ENCODE data around the gene KIF12.
"Not testable (repeated sequence)": the region's sequence is repeated elsewhere in the genome, so short reads cannot be mapped to it uniquely, and the experiment has no call there.

Gene KIF12

DNA sequence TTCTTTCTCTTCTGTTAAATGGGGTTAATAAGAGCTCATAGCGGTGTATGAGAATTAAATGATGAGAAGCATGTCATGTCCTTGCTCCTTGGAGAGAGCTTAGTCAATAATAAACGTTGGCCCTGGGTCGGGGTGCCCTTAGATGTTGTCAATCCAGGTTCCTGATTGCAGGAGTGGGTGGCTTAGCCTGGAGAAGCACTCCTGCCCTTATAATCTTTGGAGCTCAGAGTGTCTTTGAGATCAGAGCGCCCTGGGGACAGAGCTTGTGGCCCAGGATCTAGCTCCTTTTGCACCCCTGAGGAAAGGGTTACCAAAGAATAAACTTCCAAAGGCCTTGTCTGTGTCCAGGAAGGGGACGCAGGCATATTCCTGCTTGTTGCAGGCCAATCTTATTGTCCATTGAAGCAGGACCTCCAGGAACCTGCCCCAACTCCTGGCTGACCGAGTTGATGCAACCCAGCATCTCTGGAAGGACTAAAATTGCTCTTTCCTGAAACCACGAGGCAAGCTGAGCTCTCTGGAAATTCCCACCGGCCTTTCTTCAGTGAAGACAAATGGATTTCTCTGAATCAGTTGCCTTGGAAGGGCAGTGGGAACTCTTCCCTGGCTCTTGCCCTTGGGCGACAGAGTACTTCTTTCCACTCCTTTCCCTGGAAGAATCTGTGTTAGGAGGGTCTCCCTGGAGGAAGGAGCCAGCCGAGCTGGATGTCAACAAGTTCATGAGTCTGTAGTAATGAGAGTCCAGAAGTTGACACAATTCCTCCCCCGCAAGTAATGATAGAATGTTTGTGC, 14.6 kb downstream of the KIF12 start:
- no peak for DNase-seq (ENCODE audit: low spot score)

- no peak for DNase-seq (ENCODE audit: low spot score)
Measured at GRCh38 chr9:114083666-114084065, 15.4 kb downstream of the KIF12 start.

DNA sequence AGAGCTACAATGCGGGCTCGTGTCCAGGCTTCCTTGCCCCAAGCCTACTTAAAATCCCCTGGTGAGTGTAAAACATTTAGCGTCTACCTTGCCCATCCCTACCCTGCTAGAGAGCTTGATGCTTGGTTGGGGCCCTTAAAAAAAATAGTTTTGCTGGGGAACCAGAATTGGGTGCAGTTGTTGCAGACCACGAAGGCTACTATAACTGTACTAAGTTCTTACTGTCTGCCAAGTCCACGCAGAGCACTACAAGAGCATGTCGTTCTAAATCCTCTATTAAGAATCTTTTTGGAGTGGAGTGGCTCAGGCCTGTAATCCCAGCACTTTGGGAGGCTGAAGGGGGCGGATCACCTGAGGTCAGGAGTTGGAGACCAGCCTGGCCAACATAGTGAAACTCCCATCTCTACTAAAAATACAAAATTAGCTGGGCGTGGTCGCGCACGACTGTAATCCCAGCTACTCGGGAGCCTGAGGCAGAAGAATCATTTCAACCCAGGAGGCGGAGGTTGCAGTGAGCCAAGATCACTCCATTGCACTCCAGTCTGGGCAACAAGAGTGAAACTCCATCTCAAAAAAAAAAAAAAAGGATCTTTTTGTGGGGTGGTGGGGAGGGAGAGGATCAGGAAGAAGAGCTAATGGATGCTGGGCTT, 16.2 kb downstream of the KIF12 start:
- not testable (repeated sequence) for DNase-seq (ENCODE audit: low spot score)

- DNase-seq (ENCODE audit: low spot score), result peak; percentile 76
Measured at GRCh38 chr9:114082017-114082762, 16.9 kb downstream of the KIF12 start.

- no peak for DNase-seq (ENCODE audit: low spot score)
Measured at GRCh38 chr9:114081441-114082016, 17.6 kb downstream of the KIF12 start.

DNA sequence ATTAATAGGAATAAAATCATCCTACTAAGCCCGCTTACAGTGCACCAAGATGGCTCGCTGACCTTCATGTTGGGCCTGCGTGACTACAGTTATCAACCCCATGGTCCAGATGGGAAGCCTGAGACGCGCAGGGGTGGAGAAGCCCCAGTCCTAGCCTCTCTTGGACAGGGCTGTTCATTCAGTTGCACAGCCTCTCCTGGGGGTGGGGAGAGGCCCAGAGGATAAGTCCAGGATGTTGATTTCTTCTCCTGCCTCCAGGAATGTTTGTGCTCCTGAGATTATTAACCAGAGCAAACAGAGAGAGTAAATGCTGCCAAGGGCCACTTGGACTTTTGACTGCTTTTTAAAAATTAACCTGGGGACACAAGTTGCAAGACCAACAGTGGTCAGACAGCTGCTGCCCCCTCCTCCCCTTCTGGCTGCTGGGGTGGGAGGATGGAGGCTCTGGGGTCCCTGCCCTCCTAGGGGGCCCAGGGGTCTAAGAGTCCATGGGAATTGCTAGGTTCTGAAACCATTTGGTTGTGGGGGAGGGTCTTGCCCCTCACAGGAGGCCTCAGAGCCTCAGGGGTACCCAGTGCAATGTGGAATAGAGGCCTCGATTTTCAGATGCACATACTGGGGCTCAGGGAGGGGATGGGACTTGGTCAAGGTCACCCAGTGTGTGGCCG, 18.2 kb downstream of the KIF12 start:
- no peak for DNase-seq (ENCODE audit: low spot score)

GRCh38 chr9:114080195-114080772, 18.8 kb downstream of the KIF12 start:
- no peak for DNase-seq (ENCODE audit: low spot score)

DNA sequence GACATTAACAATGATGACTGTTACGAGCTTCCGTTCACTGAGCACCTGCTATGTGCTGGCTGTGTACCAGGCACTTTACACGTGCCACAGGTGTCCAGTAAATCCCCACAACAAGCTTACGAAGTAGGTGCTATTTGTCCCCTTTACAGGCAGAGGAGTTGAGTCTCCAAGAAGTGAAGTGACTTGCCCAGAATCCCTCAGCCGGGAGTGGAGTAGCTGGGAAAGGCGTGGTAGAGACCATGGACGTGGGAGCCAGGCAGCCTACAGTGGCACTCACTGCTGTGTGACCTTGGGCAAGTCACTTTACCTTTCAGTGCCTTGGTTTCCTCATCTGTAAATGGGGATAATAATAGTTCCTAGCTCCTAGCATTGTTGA, 20.3 kb downstream of the KIF12 start:
- no peak for DNase-seq (ENCODE audit: low spot score)

DNA sequence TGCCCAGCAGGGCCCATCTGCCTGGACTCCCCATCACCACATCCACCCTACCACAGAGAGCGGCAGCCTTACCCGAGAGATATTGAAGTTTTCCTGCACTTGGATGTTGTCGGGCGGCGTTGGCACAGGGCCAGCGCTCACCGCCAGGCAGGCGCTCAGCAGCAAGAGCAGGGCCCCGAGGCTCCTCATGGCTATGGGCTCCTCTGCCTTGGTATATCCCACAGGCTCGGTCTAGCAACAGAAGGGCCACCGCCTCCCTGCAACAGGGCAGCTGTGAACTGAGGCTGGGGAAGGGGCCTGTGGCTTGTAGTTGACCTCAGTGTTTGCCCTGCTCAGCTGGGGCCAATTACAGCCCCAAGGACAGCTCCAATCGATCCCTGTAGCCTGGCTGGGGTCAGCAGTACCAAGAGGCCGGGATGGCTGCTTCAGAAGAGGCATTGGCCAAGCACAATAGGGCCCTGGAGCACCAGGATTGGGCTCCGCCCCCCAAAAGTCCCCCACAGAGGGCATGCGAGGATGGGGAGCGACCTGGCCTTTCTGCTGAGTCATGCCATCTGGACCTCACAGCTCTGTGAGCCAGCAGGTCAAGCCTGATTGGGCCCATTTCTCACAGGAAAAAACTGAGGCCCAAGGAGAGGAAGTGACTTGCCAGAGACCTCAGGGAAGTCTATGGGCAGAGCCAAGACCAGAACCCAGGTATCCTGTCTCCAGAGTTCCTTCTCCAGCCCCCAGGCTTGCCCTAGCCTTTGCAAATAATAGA, 20.9 kb downstream of the KIF12 start, which contains the start of gene AMBP:
Gene AMBP (minus strand): TSS at position 280 of the 760 bp plus-strand sequence. CDS start 91 bp downstream, at position 189.
- no peak for DNase-seq (ENCODE audit: low spot score)

DNA sequence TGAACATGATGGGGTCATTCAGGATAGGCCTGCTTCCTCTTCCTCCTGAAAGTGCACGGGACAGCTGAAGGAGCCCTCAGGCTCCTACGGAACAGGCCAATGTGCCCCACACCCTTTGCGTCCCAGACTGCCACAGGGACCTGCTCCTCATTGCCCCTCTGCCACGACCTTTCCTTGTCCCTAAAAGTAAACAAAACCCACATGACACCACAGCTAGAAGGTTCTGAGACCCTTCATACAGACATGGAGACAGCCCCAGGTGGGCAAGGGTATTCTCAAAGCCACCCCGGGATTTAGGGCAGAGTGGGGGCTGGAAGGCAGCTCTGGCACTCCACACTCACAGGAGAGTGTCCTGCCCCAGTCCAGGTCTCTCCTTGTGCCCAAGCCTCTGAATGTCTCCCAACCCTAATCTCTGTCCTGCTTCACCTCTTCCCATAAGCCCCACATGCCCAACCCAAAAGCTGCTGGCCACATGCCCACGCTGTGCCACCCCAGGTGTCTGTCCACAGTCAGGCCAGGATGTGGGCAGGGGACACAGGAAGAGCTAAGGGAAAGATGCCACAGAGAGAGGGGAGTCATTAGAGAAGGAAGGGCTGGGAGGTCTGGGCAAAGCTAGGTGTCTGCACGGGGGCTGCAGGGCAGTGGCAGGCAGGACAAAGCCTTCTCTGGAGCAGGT, 21.8 kb downstream of the KIF12 start:
- no peak for DNase-seq (ENCODE audit: low spot score)

- no peak for DNase-seq (ENCODE audit: low spot score)
Measured at GRCh38 chr9:114076237-114077161, 22.6 kb downstream of the KIF12 start.

GRCh38 chr9:114075602-114076001, 23.5 kb downstream of the KIF12 start:
- DNase-seq (ENCODE audit: low spot score), result no peak

DNA sequence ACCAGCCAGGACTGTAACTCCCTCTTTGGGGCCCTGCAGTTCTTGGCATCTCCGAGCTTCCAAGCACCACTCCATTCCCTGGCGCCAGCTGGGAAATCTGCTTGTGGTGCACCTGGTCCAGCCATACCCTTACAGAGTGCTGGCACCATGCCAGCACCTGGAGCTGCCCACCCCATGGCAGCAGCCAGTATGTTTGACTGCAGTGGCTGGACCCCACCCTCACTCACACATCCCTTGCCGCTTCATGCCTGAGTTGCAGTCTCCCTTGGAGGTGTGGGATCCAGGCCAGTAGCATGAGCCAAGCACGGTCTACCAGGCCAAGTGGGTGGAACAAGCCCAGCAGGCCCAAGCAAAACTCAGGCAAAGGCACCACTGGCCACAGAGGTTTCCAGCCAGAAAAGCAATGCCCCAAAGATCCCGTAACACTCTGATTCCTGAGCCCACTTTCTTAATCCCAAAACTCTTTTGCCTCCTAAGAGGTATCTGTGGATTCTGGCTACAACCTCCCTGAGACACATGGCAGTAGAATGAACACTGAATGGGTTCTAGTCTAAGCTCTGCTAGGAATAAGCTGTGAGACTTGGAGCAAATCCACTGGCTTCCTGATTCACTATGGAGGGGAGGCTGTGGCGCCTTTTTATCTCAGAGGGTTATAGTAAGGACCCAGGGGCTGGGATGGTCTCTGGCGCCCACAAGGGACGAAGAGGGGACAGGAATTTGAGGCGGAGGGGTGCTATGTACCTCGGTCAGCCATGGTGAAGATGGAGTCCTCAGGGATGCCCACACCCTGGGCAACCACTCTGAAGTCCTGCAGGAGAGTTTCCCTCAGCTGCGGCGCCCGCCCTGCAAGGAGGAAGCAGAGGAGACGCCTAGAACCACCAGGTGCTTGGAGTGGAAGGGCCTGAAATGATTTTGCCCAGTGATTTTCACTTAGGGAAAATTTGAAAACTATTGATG, 26.6 kb downstream of the KIF12 start:
- no peak for DNase-seq (ENCODE audit: low spot score)

DNA sequence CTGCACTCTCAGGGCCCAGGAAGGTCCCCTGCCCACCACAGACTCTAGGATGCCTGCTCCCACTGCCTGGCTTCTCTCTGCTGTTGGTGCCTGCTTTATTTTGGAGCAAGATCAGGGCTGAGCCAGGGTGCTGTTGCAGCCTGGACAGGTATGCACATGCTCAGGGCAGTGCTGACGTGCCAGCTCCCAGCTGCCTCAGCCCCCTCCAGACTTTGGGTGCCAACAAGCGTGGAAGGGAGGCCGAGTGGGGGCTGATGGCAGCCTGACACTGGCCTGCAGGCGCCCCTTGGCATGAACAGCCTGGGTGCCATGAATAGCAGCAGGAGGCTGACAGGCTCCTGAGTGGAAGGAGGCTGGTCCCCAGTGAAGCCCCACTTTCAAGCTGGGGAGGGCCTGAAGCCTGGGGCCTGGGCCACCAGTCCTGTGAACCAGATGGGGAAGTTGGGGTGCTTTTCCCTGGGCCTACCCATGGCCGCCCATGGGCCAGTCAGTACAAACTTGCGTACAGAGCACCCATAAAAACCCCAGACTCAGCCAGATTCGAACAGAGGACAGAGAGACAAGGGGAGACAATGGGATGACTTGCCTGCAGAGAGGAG, 27.8 kb downstream of the KIF12 start:
- DNase-seq (ENCODE audit: low spot score), result no peak

DNA sequence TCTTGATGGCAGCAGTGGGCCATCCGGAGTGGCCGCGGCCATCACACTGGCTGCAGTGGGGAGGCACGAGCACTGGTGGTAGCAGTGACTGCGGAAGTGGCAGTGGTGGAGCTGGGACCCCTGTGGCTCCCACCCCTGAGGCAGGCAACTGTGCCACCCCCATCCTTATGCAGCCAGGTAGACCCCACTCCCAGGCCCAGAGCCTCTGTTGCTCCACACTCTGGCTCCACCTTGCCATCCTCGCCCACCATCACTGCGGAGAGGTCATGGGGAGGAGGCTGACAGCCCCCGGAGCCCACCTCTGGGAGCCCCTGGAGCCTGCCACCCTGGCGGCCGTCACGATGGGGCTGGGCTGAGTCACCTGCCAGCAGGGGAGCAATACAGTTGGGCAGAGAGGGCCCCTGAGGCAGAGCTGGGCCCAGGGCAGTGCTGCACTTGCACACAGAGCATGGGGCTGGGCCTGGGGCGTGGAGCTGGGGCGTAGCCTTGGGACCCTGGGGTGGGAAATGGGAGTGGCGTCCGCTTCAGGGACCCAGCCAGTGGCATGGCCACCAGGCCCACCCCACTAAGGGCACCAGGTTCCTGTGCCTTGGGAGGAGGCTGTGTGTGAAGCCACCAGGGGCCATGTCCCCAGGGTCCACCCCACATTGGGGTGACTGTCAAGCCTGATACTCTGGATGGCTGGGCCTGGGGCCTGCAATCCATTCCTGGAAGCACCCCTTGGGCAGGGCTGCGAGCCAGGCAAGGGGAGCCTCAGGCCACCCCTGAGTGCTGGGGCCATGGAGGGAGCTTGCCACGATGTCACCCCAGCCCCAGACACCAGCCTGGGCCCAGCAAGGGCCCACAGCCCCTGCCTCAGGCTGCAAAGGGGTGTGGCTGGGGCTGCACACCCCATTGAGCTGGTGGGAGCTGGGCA, 28.6 kb downstream of the KIF12 start:
- DNase-seq (ENCODE audit: low spot score), result no peak

GRCh38 chr9:114069476-114070187, 29.5 kb downstream of the KIF12 start:
- no peak for DNase-seq (ENCODE audit: low spot score)

Measured in SW480 (cell line).